Medulla oblongata (tissue), 1 donor: Measurements from ENCODE around the gene NR2E3.
A peak's percentile ranks its signal among the peaks of the same experiment; 100 is the strongest.

Source experiments
- DNase-seq: peaks from one replicate; pipeline ENCODE4 v3.0.0-alpha.2; 2015; ENCODE audit errors: extremely low spot score

Gene NR2E3

DNA sequence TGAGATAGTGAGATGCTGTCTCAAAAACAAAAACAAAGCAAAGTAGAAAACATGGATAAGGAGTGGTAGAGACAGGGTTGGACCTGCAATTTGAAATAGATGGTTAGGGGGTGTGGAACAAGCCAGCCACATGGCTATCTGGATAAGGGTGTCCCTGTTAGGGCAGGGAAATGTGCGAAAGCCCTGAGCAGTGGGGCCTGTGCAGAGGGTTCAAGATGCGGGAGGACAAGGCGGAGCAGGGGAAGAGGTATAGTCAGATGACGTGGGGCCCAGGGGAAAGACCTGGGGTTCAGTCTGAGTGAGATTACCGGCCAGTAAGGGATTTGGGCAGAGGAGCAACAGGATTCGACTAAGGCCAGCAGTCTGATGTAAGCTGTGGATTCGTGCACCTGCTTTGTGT, 18.4 kb upstream of the NR2E3 start:
- no peak for DNase-seq

DNA sequence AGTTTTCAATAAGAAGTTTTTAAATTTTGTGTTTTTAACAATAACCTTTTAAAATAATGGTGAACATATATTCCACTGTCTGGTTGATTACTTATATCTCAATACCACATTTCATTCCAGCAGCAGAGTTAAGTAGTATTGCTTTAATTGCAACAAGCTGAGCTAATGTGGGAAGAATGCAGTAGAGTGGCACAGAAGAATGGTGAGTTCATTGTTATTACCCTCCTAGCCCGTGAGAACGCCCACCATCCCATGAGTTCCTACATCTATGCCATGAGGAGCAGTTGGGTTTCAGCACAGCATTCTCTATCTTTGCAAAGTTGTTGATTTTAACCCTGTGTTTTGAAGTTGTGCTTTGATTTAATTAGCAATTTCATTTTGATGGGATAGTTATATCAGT, 17.8 kb upstream of the NR2E3 start:
- DNase-seq: no peak

DNA sequence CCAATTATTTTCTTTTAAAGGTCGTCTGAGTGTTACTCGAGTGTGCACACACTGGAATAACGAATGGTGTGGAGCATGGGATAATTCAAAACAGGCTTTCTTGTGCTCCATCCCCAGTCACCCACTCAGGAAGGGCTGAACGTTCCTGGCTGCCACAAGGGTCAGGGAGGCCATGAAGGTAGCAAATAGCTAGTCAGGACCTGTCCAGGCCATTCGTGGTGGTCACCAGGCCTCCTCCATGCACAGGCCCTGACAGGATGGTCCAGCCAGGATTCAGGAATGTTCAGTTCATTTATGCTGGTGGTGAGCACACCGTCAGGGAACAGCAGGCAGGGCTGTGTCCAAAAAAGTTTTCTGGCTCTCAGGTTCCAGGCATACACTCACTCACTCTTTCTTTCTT, 11.7 kb upstream of the NR2E3 start:
- DNase-seq: no peak

DNA sequence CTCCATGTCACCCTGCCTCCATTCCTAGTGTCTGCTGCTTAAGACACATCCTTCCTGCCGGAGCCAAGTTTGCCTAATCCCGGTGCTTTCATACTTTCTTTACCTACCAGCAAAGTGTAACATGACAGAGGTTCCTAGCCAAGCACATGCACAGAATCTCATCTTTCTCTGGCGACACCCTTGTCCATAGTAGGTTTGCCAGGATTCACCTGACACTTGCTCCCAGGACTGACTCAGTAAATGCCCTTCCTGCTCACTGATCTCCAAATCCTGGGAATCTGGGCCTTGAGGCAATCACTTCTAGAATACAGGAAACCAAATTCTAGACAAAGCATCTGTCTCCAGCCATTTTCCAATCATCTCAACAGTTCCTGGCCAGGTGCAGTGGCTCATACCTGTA, 10.2 kb upstream of the NR2E3 start:
- DNase-seq: no peak

DNA sequence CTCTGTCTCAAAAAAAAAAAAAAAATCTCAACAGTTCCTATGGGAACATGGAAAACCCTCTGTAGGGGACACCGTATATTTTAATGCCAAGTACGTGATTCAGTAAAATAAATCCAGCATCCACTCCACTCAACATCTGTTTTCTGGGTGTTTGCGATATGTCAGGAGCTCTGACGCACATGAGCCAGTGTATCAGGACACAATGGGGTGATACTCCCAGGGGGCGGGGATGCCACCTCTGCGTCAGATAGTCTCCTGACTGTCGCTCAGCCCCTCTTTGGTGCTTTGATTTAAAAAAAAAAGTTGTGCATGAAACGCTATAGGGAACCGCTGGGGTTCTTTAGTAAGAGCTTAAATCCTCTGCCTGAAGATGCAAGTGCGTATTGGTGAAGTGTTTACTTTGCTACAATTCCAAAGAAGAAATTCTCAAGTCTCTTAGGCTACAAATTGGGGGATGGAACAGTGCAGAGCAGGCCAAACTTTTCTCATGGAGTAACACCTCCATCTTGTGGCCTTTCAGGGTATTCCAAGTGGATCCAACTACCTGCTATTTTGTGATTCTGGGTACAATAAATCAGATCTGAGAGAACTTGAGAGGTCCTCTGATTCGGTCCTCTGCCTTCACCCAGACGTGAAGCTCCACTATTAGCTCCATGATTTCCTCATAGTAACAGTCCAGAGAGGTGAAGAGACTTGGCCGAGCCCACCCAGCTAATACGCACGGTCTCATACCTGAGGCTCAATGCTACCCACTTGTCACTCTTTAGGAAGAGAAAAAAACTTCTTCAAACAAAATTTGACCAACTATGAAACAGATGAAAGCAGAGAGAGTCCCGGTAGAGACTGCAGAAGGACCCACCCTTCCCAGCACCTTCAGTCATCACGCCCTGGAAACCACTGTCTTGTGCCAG, 9.3 kb upstream of the NR2E3 start:
- DNase-seq: peak; percentile 67

DNA sequence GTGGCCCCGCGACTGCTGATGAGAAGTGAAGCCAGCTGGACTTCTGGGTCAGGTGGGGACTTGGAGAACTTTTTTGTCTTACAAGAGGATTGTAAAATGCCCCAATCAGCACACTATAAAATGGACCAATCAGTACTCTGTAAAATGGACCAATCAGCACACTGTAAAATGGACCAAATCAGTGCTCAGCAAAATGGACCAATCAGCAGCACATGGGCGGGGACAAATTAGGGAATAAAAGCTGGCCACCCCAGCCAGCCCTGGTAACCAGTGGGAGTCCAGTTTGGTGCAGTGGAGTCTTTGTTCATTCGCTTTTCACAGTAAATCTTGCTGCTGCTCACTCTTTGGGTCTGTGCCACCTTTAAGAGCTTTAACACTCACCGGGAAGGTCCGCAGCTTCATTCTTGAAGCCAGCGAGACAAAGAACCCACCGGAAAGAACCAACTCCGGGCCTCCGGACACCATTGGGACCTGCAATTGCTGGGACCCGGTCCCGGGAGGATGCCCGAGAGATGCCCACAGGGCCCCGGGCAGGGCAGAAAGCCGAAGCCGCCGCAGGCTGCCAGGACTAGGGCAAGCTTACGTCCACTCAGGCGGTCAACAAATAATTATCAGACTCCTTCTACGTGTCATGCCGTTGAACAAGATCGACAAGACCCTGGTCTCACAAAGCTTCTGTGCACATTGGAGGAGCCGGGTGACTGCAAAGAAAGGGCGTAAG, 8.3 kb upstream of the NR2E3 start:
- no peak for DNase-seq

DNA sequence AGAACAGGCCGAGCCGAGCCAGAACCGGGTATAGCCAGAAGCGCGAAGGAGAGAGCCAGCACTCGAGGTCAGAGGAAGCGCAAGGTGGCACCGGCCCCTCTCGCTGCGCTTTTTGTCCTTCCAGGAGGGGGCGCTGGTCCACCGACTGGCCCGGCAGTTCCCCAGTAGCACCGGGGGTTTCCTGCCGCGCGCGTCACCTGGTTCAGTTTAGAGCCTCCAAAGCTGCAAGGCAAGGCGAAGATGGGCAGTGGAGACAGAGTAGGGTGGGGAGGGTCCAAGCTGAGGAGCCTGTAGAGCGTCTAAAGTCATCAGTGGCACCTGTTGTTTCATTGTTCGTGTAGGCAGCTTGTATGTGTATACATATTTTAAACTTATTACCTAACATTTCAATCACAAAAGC, 7.6 kb upstream of the NR2E3 start:
- no peak for DNase-seq

DNA sequence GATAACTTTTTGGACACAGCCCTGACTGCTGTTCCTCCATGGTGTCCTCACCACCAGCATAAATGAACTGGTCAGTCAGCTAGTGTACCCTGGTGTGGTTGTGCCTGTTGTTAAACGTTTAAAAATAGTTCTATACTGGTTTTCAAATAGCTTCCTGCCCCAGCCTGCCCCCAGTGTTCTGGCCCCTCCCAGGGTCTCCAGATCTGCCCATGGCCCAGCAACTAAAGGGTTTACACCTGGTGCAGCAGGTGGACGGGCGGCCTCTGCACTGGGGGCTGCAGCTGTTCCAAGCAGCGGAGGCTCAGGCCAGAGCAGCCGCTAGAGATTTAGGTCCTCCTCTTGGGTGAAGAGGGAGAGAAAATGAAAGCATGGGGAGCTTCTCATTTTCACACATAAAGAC, 6.1 kb upstream of the NR2E3 start:
- DNase-seq: no peak

DNA sequence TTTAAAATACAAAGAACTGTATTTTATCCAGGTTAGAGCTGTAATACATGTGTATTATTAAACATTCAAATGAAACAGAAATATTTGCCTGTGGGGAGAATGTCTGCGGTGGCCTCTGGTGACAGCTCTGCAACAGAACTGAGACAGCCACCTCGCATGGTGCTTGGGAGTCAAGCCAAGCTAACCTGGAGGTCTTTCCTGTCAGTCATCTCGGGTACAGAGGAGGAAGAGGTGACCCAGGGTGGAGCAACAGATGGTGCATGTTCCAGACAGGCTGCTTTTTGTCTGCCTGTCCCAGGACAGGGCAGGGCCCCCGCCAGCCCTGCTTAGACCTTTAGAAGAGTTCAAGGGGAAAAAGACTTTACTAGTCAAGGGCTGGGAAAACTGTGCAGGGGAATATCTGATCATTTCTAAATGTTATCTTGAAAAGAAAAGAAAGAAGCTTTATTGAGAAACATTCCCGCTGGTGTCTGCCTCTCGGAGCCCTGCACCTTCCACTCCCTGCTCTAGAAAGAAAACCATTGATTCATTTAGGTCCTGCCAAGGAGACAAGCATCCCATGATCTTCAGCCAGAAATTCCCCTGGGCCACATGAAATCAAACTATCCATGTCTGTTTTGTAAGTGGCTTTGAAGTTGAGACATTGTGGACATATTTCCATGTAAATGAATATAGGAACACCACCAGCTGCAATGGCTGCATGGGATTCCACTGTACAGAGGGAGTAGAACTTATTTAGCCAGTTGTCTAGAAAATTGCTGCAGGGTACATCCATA, 5.5 kb upstream of the NR2E3 start:
- no peak for DNase-seq

DNA sequence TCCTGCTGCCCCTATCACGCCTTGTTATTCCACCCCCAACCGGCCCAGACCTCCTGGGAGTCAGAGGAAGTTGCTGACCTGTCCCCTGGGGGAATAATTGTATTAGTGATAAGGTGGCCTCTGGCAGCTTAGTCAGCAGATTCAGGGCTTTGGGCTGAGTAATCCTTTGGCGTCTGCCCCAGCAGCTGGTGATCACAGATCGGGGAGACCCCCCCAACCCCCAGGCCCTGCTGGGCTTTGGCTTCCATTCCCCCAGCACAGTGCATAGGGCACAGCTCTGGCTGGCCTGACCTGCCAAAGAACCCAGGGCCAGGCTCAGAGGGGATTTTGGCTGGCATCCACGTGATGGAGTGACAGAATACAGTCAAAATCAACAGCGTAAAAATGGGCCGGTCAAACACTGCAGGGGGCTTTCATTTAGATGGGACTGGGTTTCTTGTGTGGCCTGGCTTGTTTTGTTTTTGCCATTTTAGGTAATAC, 3.9 kb upstream of the NR2E3 start:
- DNase-seq: no peak

DNA sequence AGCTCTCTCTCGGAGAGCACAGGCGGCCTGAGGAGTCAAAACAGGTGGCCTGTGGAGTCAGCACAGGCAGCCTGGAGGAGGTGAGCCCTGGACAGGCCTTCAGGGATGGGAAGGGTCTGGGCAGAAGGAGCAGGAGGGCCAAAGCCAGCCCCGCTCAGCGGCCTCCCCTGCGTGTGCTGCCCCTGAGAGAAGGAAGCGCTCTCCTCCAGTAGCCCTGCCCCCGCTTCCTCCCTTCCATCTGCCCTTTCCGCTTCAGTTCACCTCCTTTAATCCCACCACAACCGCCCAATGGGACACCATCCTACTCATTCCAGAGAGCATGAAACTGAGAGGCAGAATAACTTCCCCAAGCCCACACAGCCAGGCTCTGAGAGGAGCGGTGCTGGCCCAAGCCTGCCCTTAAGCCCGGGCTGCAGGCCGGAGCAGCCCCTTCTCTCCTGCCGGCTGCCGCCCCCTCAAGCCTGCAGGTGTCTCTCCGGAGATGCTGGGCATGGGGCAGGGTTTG, 3.2 kb upstream of the NR2E3 start:
- DNase-seq: no peak

DNA sequence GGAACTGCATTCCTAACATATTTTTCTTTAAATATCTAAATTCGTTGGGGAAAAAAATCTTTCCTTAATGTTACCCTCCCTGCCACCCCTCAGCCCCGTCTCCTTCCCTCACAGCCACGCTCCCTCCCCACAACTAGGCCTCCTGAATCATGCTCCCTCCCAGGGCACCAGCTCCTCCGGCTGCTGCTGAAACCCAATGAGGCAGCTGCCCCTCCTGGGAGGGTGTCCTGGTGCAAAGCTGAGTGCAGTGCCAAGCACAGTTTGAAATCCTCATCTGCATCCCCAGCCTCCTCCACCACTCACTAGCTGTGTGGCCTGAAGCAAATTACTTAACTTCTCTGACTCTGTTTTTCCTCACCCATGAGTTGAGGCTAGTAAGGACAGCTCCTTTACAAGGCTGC, 2.7 kb upstream of the NR2E3 start:
- no peak for DNase-seq

DNA sequence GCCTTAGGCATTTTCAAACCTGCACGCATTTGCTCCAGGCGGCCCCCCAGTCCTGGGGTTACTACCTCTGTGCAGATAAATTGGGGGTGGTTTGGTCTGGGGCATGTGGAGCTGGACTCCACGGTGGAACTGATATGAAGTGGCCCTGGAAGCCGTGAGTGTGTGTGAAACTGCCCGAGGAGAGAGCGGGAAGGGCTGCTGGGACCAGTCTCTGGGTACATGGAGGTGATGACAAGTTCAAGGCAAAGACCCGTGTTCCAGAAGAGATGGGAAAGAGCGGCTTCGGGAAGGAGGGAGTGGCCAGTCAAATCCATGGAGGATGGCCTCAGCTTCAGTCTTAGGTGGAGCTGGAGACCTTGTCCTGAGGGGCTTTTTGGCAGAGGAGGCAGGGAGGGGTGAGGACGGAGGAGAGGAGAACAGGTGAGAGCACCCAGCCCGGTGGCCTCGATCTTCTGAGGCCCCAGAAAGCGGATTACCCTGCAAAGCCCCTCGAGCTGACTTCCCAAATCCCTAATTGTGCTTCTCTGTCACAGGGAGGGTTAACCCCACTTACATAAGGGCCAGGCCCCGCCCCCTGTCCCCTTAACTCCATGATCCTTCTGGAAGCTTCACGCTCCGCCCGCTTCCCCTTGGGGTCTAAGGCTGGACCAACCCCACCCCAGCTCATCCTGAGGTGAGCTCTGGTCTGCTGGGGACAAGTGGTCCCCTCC, 1.9 kb upstream of the NR2E3 start:
- DNase-seq: no peak

DNA sequence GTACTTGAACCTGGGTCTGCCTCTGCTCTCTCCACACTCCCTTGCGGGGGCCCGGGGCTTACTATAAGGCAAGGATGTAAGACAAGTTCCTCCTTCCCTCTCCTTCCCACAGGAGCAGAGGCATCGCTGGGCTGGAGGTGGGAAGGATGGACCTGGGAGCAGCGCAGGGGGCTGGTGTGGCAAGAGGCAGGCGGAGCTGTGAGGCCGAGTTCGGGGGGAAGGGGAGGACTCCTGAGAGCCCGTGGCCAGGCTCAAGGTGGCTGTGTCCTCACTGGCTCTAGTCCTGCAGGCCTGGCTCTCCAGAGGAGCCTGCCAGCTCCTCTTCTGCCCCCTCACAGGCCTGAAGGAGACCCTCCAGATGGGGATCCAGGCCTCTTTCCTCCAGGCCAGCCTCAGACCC, 1.0 kb upstream of the NR2E3 start:
- DNase-seq: no peak

DNA sequence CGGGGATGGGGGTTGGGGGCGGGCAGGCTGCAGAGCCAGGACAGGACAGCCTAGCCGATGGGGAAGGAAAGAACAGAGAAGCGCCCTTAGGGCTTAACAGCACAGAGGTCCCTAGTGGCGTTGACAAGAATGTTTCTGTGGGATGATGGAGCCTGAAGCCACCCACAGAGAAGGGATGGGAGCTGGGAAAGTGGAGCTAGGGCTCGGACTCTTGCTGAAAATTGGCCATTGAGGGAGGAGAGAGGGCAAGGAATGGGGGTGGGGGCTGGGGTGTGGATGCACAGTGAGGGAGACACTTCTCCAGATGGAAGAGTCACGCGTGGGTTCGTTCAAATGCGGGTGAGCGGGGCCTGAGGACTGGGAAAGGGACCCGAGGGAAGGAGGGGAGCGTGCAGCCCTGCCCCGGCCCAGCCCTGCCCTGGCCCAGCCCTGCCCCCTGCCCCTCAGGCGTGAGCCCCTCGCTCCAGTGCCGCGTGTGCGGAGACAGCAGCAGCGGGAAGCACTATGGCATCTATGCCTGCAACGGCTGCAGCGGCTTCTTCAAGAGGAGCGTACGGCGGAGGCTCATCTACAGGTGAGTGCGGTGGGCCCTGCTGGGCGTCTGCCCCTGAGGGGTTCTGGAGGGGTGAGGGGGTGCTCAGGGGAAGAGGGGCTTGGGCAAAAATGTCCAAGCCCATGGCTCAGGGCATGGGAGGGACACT, 832 bp downstream of the NR2E3 start:
- DNase-seq: no peak

DNA sequence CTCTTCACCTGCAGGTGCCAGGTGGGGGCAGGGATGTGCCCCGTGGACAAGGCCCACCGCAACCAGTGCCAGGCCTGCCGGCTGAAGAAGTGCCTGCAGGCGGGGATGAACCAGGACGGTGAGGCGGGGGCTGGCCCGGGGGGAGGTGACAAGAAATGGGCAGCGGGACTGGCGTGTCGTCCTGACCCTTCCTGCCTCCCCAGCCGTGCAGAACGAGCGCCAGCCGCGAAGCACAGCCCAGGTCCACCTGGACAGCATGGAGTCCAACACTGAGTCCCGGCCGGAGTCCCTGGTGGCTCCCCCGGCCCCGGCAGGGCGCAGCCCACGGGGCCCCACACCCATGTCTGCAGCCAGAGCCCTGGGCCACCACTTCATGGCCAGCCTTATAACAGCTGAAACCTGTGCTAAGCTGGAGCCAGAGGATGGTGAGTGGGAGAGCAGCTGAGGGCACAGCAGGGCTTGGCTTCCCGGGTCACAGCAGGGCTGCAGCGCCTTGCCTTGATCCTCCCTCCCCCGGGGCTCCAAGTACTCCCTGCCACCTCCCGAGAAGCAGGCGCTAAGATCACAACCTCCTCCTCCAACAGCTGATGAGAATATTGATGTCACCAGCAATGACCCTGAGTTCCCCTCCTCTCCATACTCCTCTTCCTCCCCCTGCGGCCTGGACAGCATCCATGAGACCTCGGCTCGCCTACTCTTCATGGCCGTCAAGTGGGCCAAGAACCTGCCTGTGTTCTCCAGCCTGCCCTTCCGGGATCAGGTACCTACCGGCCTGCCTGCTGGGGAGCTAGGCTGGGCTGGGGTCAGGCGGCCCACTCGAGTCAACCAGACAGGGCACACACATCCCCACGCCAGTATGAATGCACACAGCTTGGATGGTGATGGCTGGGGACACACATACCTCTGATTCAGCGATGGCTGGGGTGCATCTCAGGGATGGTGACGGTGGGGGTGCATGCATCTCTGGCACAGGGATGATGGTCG, 1.7 kb downstream of the NR2E3 start:
- no peak for DNase-seq

DNA sequence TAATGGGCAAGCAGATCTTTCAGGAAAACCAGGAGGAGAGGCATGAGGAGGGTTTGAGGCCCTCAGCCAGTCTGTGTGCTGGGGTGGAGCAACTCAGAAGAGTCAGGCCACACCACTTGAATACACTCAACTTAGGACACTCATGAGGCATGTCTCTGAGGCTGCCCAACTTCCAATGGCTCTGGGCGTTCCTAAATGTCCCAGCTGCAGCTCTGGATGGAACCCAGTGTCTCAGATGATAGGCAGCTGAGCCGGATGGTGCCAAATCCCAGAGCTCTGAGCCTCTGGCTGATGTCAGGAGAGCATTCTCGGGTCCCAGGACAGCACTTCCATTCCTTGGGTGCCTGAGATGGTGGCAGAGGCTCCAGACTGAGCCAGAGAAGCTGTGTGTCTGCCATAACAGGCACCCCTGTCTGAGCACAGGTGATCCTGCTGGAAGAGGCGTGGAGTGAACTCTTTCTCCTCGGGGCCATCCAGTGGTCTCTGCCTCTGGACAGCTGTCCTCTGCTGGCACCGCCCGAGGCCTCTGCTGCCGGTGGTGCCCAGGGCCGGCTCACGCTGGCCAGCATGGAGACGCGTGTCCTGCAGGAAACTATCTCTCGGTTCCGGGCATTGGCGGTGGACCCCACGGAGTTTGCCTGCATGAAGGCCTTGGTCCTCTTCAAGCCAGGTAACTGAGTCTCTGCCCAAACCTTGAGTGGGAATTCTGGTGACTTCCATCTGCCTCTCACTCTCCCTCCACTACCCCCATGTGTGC, 2.8 kb downstream of the NR2E3 start:
- DNase-seq: no peak

DNA sequence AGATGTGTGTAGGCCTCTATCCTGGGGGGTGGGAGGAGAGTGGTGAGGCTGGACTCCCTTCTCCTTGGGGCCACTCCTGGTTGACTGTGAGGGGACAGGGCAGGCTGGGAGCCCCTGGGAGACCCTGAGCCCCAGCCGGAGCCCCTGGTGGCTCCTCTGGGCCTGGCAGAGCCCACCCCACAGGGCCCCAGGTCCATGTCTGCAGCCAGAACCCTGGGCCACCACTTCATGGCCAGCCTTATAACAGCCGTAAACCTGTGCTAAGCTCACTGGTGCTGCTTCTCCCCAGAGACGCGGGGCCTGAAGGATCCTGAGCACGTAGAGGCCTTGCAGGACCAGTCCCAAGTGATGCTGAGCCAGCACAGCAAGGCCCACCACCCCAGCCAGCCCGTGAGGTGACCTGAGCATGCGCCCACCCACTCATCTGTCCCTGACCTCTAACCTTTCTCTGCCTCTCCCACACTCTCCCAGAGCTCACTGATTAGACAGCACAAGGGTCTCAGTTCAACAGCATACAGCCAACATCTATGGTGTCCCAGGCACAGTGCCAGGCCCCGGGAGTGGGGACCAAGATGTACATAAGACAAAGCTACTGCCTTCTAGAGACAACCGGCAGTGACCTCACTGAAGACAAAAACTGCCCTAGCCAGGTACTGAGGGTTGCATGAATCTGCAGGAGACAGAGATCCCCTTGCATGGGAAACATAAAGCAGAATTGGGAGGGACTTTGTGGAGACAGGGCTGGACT, 3.5 kb downstream of the NR2E3 start:
- no peak for DNase-seq
